DMS53 treated with DMSO at 0.1 percent for 48 hours (cell line): ENCODE measurements around the gene TYR.
"Not testable (repeated sequence)": the region's sequence is repeated elsewhere in the genome, so short reads cannot be mapped to it uniquely, and the experiment has no call there.

Experiments used
- DNase-seq: peaks from one replicate; lab custom pipeline; 2025; ENCODE audit not compliant: unreplicated experiment; lab: John Stamatoyannopoulos, UW

TYR gene

GRCh38 chr11:89342880-89343572 is 165.4 kb downstream of the TYR start:
- not testable (repeated sequence) for DNase-seq
